Keratinocyte (primary cell): ENCODE measurements around the gene PID1. TPM values are rescaled to one million over a fixed set of nuclear protein-coding genes. Genes with fewer than 3 reads are reported as not detected.

Source experiments
- DNase-seq: peaks from one replicate; pipeline ENCODE4 v3.0.0-alpha.2; 2011; ENCODE audit warnings: low read depth, missing footprints, low spot score
- FAIRE-seq: peaks from 2 replicates; lab custom pipeline; 2011; peaks lifted over from hg19 to GRCh38; lab: Jason Lieb, UNC
- H2AFZ ChIP-seq: 2 replicates; pipeline ENCODE4 v1.6.0; 2012; ENCODE audit warnings: low read length, control low read depth, inconsistent platforms; ENCODE audit not compliant: control insufficient read depth
- H3K27ac ChIP-seq: 2 replicates; pipeline ENCODE4 v1.5.1; 2011; ENCODE audit warnings: low read length; ENCODE audit not compliant: control insufficient read depth, insufficient read depth
- H3K27me3 ChIP-seq: 3 replicates; pipeline ENCODE4 v1.6.0; 2011; ENCODE audit warnings: low read length; ENCODE audit not compliant: control insufficient read depth, insufficient read depth; ENCODE audit errors: extremely low read depth
- H3K36me3 ChIP-seq, 2 experiments: 2 replicates in 1 of 2; 3 replicates in 1 of 2; pipeline ENCODE4 v1.5.1; 2011; ENCODE audit warnings: low read length in 2 of 2, mild to moderate bottlenecking in 1 of 2; ENCODE audit not compliant: control insufficient read depth in 2 of 2, insufficient read depth in 2 of 2; ENCODE audit errors: extremely low read depth in 1 of 2
- H3K4me1 ChIP-seq: 3 replicates; pipeline ENCODE4 v1.5.1; 2011; ENCODE audit warnings: low read length; ENCODE audit not compliant: control insufficient read depth, insufficient read depth; ENCODE audit errors: extremely low read depth
- H3K4me2 ChIP-seq: 3 replicates; pipeline ENCODE4 v1.6.0; 2011; ENCODE audit warnings: low read depth, low read length; ENCODE audit not compliant: control insufficient read depth, insufficient read depth; ENCODE audit errors: extremely low read depth
- H3K4me3 ChIP-seq, 3 experiments: fragments of 200-600 bp in 1 of 3; sonication (generic) in 1 of 3; 2 replicates in 2 of 3; 3 replicates in 1 of 3; pipeline ENCODE4 v1.5.1; 2011 to 2016; ENCODE audit warnings: low read length in 3 of 3, mild to moderate bottlenecking in 3 of 3, control low read depth in 2 of 3, inconsistent platforms in 1 of 3, low read depth in 1 of 3, mixed read lengths in 1 of 3, mixed run types in 1 of 3, moderate library complexity in 1 of 3; ENCODE audit not compliant: control insufficient read depth in 2 of 3, insufficient read depth in 2 of 3; ENCODE audit errors: extremely low read depth in 1 of 3
- H3K79me2 ChIP-seq: 2 replicates; pipeline ENCODE4 v1.6.0; 2012; ENCODE audit warnings: low read length; ENCODE audit not compliant: control insufficient read depth, insufficient read depth
- H3K9ac ChIP-seq: 3 replicates; pipeline ENCODE4 v1.6.0; 2011; ENCODE audit warnings: low read length; ENCODE audit not compliant: control insufficient read depth, insufficient read depth; ENCODE audit errors: extremely low read depth
- H3K9me1 ChIP-seq: 3 replicates; pipeline ENCODE4 v1.6.0; 2011; ENCODE audit warnings: low read length; ENCODE audit not compliant: control insufficient read depth, insufficient read depth; ENCODE audit errors: extremely low read depth
- H3K9me3 ChIP-seq: 2 replicates; pipeline ENCODE4 v1.5.1; 2012; ENCODE audit warnings: low read depth, low read length; ENCODE audit not compliant: control insufficient read depth
- H4K20me1 ChIP-seq: 3 replicates; pipeline ENCODE4 v1.6.0; 2011; ENCODE audit warnings: low read length; ENCODE audit not compliant: control insufficient read depth, insufficient read depth; ENCODE audit errors: extremely low read depth
- CTCF ChIP-seq, 3 experiments: IDR thresholded peaks in 1 of 3; conservative IDR thresholded peaks in 1 of 3; optimal IDR thresholded peaks in 1 of 3; 2 replicates in 2 of 3; 3 replicates in 1 of 3; pipeline versions ENCODE3 to v1.5.1; 2011; ENCODE audit warnings: low read length in 3 of 3, mild to moderate bottlenecking in 3 of 3, moderate library complexity in 2 of 3, control low read depth in 1 of 3, inconsistent platforms in 1 of 3; ENCODE audit not compliant: insufficient read depth in 2 of 3; ENCODE audit errors: extremely low read depth in 1 of 3
- EZH2 ChIP-seq: IDR thresholded peaks from one replicate; pipeline ENCODE4 v1.6.1; 2012; ENCODE audit warnings: inconsistent platforms, mild to moderate bottlenecking, low read length, moderate library complexity
- dilution Hi-C: fragments of 300-500 bp; cut with MboI; formaldehyde crosslinking; loops from one replicate; pipeline ENCODE4 v1.7.0; 2020; ENCODE audit warnings: low sequenced_read_pairs; ENCODE audit not compliant: extremely low pct_ligation_motif_present
- polyA plus RNA-seq, 5 experiments: library from polyadenylated mRNA; depleted of rRNA in 3 of 5; stranded (reverse) in 3 of 5; stranded (forward) in 1 of 5; unstranded in 1 of 5; fragments of >200 nt; gene quantifications; 1 replicate in 1 of 5; 2 replicates in 3 of 5; 3 replicates in 1 of 5; pipeline versions ENCODE4 v1.2.1 to v1.2.3, GENCODE V29; 2011 to 2012; ENCODE audit warnings: missing spikeins in 2 of 5, low read depth in 1 of 5, low replicate concordance in 1 of 5

Gene PID1
- polyA plus RNA-seq, 1 donor (not counting 4 experiments of a cell fraction or from before 2014, with no cell fraction given), result 5.4 TPM

- Histone ChIP-seq H3K9me1 (no peaks in the 10 kb centered on the region), H3K9me3 (no peaks in the 10 kb centered on the region), H3K4me3 (no peak overlapping the region), H3K4me2 (no peak overlapping the region), H2AFZ (no peak overlapping the region), H3K36me3 (no peaks in the 10 kb centered on the region), H3K79me2 (no peaks in the 10 kb centered on the region), H3K4me1 (no peaks in the 10 kb centered on the region), H3K27ac (no peak overlapping the region), H4K20me1 (no peaks in the 10 kb centered on the region), H3K9ac (no peak overlapping the region), H3K27me3 (no peaks in the 10 kb centered on the region)
- DNase-seq (no peak), FAIRE-seq (no peak)
- dilution Hi-C loops, result no loop called here
- TF ChIP-seq CTCF (optimal IDR thresholded peaks at IDR 0.05 in 1 of 3, IDR thresholded peaks at IDR 0.05 in 1 of 3, conservative IDR thresholded peaks at IDR 0.05 in 1 of 3; ENCODE audit: extremely low read depth in 1 of 3, insufficient read depth in 2 of 3, low read length in 3 of 3) (no peak), EZH2 (no peak)
Measured at GRCh38 chr2:229254206-229254605, 16.9 kb downstream of the PID1 start.

GRCh38 chr2:229252996-229253395 lies 18.1 kb downstream of the PID1 start:
- no peaks in the 10 kb centered on the region for H3K4me1 ChIP-seq
- H3K9ac ChIP-seq, result no peak overlapping the region
- TF ChIP-seq EZH2 (no peak), CTCF (optimal IDR thresholded peaks at IDR 0.05 in 1 of 3, IDR thresholded peaks at IDR 0.05 in 1 of 3, conservative IDR thresholded peaks at IDR 0.05 in 1 of 3; ENCODE audit: extremely low read depth in 1 of 3, insufficient read depth in 2 of 3, low read length in 3 of 3) (no peak)
- DNase-seq, result no peak
- FAIRE-seq, result no peak
- no peaks in the 10 kb centered on the region for H3K79me2 ChIP-seq
- H2AFZ ChIP-seq, result no peak overlapping the region
- H3K9me3 ChIP-seq, result no peaks in the 10 kb centered on the region
- no peak overlapping the region for H3K27ac ChIP-seq
- no peaks in the 10 kb centered on the region for H3K36me3 ChIP-seq
- no peaks in the 10 kb centered on the region for H4K20me1 ChIP-seq
- H3K27me3 ChIP-seq, result no peaks in the 10 kb centered on the region
- H3K4me3 ChIP-seq, result no peak overlapping the region
- dilution Hi-C loops, result no loop called here
- H3K4me2 ChIP-seq, result no peak overlapping the region
- no peaks in the 10 kb centered on the region for H3K9me1 ChIP-seq
